ENCODE data around the gene ZNF775. TPM values are rescaled to one million over a fixed set of nuclear protein-coding genes. Genes with fewer than 3 reads are reported as not detected.

Gene ZNF775
- total and polyA plus RNA-seq, 2 of the 13 experiments (the other 11 are each of a cell fraction or from before 2014, with no cell fraction given), result 3.1 to 3.2 TPM

- TF ChIP-seq THRA (CRISPR knock-in tag; IDR thresholded peaks at IDR 0.05; ENCODE audit: borderline replicate concordance) (peak; percentile 52; the same call in 1 of the 2 replicates), KDM5A (IDR thresholded peaks at IDR 0.05; ENCODE audit: borderline replicate concordance, low read length) (no peak), NAIF1 (CRISPR knock-in tag; IDR thresholded peaks at IDR 0.05; ENCODE audit: borderline replicate concordance) (0 out of 2 replicates have a peak, but pooled peaks have one; percentile 42), ZNF451 (CRISPR knock-in tag; IDR thresholded peaks at IDR 0.05) (0 out of 2 replicates have a peak, but pooled peaks have one; percentile 39), POLR2AphosphoS5 (IDR thresholded peaks at IDR 0.05; ENCODE audit: low read depth, low read length) (peak; percentile 52; the same call in 1 of the 2 replicates), ZNF580 (CRISPR knock-in tag; IDR thresholded peaks at IDR 0.05; ENCODE audit: borderline replicate concordance, low read depth) (no peak), ZNF766 (CRISPR knock-in tag; IDR thresholded peaks at IDR 0.05; ENCODE audit: borderline replicate concordance) (peak; percentile 52; the same call in 1 of the 2 replicates), ARID4A (CRISPR knock-in tag; IDR thresholded peaks at IDR 0.05; ENCODE audit: borderline replicate concordance) (peak; percentile 86), SRSF1 (optimal IDR thresholded peaks at IDR 0.05; ENCODE audit: low read depth, low read length) (peak; percentile 38), ZNF460 (CRISPR knock-in tag; IDR thresholded peaks at IDR 0.05; ENCODE audit: borderline replicate concordance) (no peak), EEA1 (CRISPR knock-in tag; IDR thresholded peaks at IDR 0.05; ENCODE audit: borderline replicate concordance) (no peak; the same call in 1 of the 2 replicates), ZNF761 (CRISPR knock-in tag; conservative IDR thresholded peaks at IDR 0.05) (peak; percentile 88), ZNF652 (CRISPR knock-in tag; IDR thresholded peaks at IDR 0.05; ENCODE audit: borderline replicate concordance, low read depth) (no peak), PHF20 (CRISPR knock-in tag; IDR thresholded peaks at IDR 0.05) (peak; percentile 46), ZBTB20 (CRISPR knock-in tag; IDR thresholded peaks at IDR 0.05; ENCODE audit: borderline replicate concordance, low read depth) (0 out of 2 replicates have a peak, but pooled peaks have one; percentile 14), SRY (CRISPR knock-in tag; IDR thresholded peaks at IDR 0.05) (peak; percentile 64), POLR2G (IDR thresholded peaks at IDR 0.05; ENCODE audit: low read depth, low read length) (peak; percentile 81), TSC22D2 (CRISPR knock-in tag; IDR thresholded peaks at IDR 0.05; ENCODE audit: borderline replicate concordance) (no peak), ZNF296 (CRISPR knock-in tag; conservative IDR thresholded peaks at IDR 0.05) (no peak; the same call in 1 of the 2 replicates), ZNF607 (CRISPR knock-in tag; IDR thresholded peaks at IDR 0.05; ENCODE audit: borderline replicate concordance) (peak; percentile 84), ZNF275 (CRISPR knock-in tag; IDR thresholded peaks at IDR 0.05; ENCODE audit: borderline replicate concordance) (no peak), ZFP62 (CRISPR knock-in tag; IDR thresholded peaks at IDR 0.05) (no peak)
Measured at GRCh38 chr7:150404805-150405583, 25.9 kb downstream of the ZNF775 start (continued).
